OCI-LY3 (cell line): ENCODE data around the gene TPGS1.

ENCODE experiments used
- EZH2phosphoT487 ChIP-seq: fragments of 200-600 bp; shearing (Covaris generic); IDR thresholded peaks from 2 replicates; pipeline ENCODE4 v1.6.1; 2018; ENCODE audit warnings: antibody characterized with exemption, mixed run types, low read depth
- TF ChIP-seq, protein P1 (sequence below): fragments of 200-600, 300-600 bp; sonication (generic); IDR thresholded peaks from 2 replicates; pipeline ENCODE4 v1.5.1; 2014; ENCODE audit warnings: antibody characterized with exemption, low read length, low read depth

DNA sequence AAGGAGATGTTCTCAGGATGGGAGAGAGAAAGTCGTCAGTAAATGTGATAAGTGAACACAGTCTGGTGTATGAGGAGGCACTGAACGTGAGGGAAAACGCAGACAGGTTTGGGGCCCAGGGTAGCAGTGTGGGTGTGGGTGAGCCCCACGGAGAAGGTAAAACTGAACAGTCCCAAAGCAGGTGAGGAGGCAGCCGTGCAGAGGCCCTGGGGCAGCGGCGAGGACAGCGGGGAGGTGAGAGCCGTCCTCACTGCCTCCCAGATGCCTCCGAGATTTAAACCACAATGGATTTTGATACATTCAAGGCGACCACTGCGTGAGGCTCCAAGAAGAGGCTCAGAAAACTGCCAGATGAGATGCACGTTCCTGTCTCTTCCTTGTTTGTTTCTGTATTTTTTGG lies 31.9 kb upstream of the TPGS1 start:
- TF ChIP-seq, protein P1, sequence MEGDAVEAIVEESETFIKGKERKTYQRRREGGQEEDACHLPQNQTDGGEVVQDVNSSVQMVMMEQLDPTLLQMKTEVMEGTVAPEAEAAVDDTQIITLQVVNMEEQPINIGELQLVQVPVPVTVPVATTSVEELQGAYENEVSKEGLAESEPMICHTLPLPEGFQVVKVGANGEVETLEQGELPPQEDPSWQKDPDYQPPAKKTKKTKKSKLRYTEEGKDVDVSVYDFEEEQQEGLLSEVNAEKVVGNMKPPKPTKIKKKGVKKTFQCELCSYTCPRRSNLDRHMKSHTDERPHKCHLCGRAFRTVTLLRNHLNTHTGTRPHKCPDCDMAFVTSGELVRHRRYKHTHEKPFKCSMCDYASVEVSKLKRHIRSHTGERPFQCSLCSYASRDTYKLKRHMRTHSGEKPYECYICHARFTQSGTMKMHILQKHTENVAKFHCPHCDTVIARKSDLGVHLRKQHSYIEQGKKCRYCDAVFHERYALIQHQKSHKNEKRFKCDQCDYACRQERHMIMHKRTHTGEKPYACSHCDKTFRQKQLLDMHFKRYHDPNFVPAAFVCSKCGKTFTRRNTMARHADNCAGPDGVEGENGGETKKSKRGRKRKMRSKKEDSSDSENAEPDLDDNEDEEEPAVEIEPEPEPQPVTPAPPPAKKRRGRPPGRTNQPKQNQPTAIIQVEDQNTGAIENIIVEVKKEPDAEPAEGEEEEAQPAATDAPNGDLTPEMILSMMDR = no peak
- no peak for TF ChIP-seq EZH2phosphoT487
